COLO668 (cell line): ENCODE results near the gene CCDC152.
"Not testable (repeated sequence)": the region's sequence is repeated elsewhere in the genome, so short reads cannot be mapped to it uniquely, and the experiment has no call there.

ENCODE experiments used
- DNase-seq: peaks from one replicate; lab custom pipeline; 2025; ENCODE audit not compliant: unreplicated experiment; lab: John Stamatoyannopoulos, UW

Gene CCDC152

DNA sequence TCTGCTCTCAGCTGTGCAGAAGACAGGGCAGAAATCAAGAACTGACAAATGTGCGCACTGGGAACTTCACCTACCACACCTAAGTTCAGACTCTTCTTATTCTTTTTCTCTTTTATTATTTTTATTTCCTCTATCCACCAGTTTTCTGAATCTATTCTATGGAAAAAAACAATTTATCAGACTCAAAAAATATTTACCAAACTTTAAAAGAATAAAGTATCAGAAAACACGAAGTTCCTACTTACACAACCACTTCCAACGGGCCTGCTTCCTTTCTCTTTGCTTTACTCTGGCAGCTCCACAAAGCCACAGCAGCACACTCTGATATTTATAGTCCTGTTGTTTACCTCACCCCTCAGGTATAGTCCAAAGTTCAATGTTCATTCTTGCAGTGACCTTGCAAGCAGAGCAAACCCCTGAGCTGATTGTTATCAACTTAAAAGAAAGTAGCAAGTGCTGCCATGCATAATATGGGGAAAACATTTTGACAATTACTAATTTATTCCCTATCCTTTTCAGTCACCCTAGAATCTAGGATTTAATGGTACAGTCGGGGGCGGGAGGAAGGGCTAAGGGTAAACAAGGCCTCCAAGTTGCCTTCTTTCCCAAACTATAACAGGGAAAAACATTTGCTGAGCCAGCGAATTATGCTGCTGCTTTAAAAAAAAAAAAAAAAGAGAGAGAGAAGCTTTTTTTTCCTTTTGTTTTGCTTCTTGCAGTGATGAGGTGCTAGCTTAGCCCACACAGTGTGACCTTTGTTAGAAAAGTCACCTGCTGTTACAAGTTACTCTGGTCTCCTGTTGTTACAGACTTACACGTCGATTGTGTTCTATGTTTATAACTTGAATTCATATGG is 55.2 kb downstream of the CCDC152 start, which contains the start of gene SELENOP:
Gene SELENOP, minus strand, starts transcription at position 302 of the 856 bp plus-strand sequence. CDS start 3,539 bp downstream, outside the sequence.
- DNase-seq, result peak; percentile 69

- no peak for DNase-seq
Observed at GRCh38 chr5:42812620-42813019, 56.0 kb downstream of the CCDC152 start.

GRCh38 chr5:42813533-42813932 is 56.9 kb downstream of the CCDC152 start:
- DNase-seq, result no peak

- DNase-seq, result not testable (repeated sequence)
Observed at GRCh38 chr5:42816546-42816945, 59.9 kb downstream of the CCDC152 start.

DNA sequence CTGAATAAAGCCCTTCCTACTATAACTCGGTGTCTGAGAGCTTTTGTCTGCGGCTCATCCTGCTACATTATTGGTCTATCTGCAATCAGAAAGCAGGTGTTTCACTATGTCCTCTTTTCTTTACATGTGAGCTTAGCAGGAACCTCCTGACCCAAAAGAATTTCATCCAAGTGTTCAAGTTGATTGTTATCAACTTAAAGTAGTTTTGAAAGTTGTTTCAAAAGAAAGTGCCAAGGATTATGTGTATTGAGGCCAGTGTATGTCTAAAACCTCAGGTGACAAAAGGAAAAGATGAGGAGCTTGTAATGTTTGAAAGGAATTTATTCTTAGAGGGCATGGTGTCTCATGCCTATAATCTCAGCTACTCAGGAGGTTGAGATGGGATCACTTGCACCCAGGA is 63.1 kb downstream of the CCDC152 start:
- no peak for DNase-seq

DNA sequence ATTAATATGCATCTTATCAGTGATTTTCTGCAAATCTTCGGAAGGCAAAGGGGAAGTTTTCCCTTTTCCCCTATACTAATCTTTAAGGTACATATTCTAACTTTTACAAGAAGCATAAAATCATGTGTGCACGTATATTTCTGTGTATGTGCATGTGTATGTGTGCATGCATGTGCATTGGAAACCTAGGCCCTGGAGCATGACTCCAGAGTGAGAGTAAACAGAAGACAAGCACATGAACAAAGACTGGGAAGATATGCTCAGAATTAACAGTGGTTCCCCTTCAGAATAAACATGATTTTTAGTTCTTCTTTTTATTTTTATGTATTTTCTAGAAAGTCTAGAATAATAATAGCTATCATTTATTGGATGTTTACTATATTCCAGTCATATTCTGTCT is 65.9 kb downstream of the CCDC152 start:
- no peak for DNase-seq

- DNase-seq, result no peak
Observed at GRCh38 chr5:42824347-42824976, 67.8 kb downstream of the CCDC152 start.

- peak; percentile 42 for DNase-seq
Observed at GRCh38 chr5:42825422-42826148, 69.0 kb downstream of the CCDC152 start.

DNA sequence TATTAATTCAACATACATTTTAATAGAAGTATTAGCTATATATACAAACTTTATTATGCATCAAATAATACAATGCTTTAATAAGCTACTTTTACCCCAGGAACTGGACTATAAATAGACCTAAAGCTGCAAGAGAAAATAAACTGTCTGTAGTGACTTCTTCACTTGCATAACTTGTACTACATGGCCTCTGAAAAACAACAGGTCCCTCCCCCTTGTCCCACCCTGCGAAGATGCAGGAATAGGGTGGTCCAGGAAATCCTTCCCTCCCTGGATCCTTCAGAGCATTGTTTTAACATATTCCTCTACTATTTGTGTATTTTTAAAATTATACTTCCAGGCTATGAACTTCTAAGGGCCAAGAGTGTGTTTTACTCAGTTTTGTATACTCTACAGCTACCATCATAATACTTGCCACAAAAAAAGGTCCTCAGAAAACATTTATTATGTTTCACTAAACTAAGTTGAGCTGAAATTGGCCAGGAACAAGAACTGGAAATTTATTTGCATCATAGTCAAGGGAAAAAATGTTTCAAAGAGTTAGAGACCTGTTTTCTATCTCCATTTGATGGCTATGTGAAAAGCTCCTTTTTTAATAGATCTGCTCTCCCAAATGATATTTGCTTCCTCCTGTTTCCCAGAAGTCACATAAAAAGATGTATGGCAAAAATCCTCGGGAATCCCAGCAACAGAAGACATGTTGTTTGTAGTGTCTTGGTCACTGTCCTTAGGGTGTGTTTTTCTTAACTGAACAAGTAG is 70.3 kb downstream of the CCDC152 start:
- DNase-seq, result no peak

DNA sequence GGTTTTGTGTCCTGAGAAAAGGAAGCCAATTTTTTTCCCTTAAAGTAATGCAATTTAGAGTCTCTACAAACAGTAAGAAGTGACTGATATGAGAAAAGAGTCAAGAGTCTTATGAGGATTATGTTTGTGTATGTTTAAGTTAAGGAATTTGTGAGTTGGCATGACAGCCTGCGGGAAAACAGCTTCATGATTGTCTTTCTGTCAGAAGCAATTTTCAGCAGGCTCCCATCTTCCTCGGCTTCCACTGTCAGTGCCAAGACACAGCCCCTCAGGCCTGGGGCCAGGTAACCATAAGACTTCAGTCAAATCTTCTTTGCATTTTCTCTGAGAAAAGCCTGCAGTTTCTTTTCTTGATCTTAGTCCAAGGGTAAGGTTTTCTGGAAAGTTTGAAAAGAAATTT is 72.1 kb downstream of the CCDC152 start:
- DNase-seq, result no peak

GRCh38 chr5:42830924-42831323 is 74.3 kb downstream of the CCDC152 start:
- no peak for DNase-seq

DNA sequence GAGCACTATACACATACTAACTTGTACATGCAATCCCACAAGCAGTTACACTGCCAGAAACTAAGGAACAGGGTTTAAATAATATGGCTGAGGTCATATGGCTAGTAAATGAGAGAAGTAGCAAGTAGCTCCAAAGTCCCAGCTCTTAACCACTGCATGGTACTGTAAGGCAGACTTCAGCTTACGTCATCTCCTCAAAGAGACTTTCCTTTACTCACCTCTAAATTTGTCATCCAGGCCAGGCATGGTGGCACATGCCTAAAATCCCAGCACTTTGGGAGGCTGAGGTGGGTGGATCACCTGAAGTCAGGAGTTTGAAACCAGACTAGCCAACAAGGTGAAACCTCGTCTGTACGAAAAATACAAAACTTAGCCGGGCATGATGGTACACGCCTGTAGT is 75.4 kb downstream of the CCDC152 start:
- DNase-seq, result no peak

DNA sequence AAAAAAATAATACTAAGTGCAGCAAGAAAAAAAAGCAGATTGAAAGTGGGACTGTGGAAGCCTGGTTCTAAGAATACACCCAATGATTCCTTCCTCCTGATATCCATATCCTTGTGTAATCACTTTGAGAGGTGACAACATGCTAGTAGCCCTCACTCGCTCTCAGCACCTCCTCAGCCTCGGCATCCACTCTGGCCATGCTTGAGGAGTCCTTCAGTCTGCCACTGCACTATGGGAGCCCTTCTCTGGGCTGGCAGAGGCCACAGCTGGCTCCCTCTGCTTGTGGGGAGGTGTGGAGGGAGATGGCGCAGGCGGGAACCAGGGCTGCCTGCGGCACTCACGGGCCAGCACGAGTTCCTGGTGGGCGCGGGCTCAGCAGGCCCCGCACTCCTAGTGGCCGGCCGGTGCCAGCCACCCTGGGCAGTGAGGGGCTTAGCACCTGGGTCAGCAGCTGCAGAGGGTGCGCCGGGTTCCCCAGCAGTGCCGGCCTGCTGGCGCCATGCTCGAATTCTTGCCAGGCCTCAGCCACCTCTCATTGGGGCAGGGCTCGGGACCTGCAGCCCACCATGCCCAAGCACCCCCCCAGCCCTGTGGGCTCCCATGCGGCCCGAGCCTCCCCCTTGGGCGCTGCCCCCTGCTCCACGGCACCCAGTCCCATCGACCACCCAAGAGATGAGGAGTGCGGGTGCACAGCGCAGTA is 79.6 kb downstream of the CCDC152 start:
- DNase-seq, result no peak

DNA sequence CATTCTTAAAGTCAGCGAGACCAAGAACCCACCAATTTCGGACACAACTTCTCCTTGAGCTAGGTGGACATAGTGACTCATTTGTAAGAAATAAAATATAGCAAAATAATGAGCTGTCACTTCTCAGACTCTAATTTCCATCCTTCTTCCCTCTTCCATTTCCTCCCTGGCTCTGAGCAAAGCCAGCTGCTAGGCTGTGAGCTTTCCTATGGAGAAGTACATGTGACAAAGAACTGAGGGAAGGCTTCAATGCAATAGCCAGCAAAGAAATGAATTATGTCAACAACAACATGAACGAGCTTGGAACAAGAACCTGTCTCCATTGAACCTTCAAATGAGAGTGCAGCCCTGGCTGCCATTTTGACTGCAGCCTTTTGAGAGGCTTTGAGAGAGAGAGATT is 81.0 kb downstream of the CCDC152 start:
- no peak for DNase-seq

DNA sequence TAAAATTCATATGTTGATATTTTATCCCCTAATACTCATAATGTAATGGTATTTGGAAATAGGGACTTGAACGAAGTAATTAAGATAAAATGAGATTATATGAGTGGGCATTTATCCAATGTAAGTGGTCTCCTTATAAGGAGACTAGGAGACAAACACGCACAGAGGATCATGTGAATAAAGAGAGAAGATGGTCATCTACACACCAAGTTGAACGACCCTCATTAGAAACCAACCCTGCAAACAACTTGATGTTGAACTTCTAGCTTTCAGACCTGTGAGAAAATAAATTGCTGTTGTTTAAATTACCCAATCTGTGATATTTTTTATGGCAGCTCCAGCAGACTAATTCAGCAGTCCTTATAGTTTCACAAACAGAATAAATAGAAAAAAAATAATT is 82.6 kb downstream of the CCDC152 start:
- no peak for DNase-seq

DNA sequence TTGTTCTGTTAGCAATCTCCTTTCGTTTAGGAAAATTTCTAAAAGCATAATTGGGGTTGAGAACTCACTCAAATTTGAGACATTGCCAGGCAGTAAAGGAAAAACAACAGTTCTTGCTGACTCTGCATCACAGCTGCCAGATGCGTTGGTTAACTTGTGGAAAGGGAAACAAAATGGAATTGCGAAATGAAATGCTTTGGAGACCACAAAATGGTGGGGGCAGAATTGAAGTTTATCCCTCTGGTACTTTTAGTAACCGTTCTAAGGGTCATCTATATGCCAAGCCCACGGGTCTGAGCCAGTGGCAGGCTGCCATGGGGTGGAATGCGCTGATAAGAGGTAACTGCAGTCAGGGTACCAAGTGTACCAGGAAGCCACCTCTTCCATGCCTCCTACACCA is 83.7 kb downstream of the CCDC152 start:
- DNase-seq, result no peak

DNA sequence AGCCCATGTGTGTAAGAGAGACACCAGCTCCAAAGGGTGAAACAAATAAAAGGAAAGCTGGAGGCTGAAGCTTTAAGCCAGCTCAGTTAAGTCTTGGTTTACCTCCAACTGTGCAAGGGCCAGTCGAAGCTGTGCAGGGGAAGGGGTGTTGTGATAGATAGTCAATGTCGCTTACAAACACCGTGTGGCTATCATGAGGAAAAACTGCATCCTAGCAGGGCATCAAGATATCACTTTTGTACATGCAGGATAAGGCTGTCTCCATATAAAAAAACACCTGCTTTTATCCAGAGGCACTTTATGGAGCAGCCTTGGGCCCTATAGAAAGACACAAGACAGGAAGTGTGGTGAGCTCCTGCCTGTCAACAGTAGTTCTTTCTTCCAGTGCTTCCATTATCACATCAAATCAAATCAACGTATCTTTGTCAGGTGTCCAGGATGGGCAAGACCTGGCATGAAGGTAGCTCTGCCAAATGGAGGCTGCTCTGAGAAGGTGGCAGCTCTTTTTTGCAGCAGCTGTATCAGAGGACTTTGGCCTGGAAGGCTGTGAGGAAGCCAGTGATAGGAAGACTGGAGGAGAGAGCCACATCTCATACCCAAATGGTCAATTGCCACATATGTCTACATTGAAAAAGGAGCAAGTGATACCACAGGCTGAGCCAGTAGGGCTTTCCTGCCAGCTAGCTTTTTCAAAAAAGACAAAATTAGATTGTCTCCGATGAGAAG is 84.4 kb downstream of the CCDC152 start:
- no peak for DNase-seq

DNA sequence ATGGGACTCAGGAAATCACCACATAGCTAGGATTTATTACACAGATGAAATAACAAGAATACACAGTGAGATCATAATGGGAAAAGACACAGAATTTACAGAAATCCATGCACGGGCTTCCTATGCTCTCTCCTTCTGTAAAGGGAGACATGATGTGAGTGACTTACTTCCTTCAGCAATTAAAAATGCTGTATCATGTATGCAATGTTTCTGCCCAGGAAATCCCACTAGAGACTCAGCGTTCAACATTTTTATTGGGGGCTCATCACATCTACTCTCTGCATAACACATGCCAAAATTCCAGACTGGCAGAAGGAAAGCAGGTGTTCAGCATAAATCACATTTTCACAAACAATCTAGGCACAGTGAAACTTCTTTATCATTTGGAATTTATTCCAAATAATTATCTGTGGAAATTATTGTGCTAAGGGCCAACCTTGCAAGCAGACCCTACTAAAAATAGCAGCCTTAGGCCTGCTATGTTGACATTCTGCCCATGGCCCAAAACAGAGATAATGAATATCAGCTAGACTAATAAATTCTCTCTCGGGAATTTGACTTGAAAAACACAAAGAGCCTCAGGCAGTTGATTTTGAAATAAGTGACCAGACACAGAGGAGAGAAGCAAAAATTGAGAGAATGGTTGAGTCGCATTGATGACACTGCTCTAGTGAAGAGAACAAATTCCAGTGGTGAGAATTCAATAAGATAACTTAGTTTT is 86.5 kb downstream of the CCDC152 start:
- DNase-seq, result no peak

GRCh38 chr5:42843675-42844292 is 87.2 kb downstream of the CCDC152 start:
- no peak for DNase-seq
